Measurements from ENCODE around the gene TPGS1. TPM values are rescaled to one million over a fixed set of nuclear protein-coding genes. Genes with fewer than 3 reads are reported as not detected.

Gene TPGS1
- total RNA-seq, 3 donors from 2014 or later = 77.7 to 98.9 (median 77.7) TPM

- Histone ChIP-seq H3K4me1 (peaks cover 0 to 7% of the 10 kb centered on the region in 2 donors), H3K9me3 (no peaks in the 10 kb centered on the region), H3K27me3 (peaks cover 7 to 30% of the 10 kb centered on the region in 2 donors), H3K4me3 (no peak overlapping the region), H3K27ac (no peak overlapping the region), H3K36me3 (no peaks in the 10 kb centered on the region)
- intact Hi-C loops (cut with DNase I; ENCODE audit: low total_unique reads) = no loop called here
- DNase-seq (ENCODE audit: low spot score in 2 of 2) = no peak
- TF ChIP-seq POLR2A (IDR thresholded peaks at IDR 0.05) = no peak
- no peak for TF ChIP-seq POLR2AphosphoS5 (IDR thresholded peaks at IDR 0.05)
- TF ChIP-seq CTCF (IDR thresholded peaks at IDR 0.05) = no peak
These were observed 5.7 kb upstream of the TPGS1 start for GRCh38 chr19:501646-502045.

GRCh38 chr19:504616-505015 lies 2.7 kb upstream of the TPGS1 start:
- Histone ChIP-seq H3K4me1 (peaks cover 0 to 6% of the 10 kb centered on the region in 2 donors), H3K27ac (no peak overlapping the region), H3K4me3 (no peak overlapping the region), H3K36me3 (no peaks in the 10 kb centered on the region), H3K9me3 (no peaks in the 10 kb centered on the region), H3K27me3 (peaks cover 0 to 5% of the 10 kb centered on the region in 2 donors)
- TF ChIP-seq CTCF (IDR thresholded peaks at IDR 0.05) (no peak), POLR2AphosphoS5 (IDR thresholded peaks at IDR 0.05) (no peak), POLR2A (IDR thresholded peaks at IDR 0.05) (no peak)
- DNase-seq (ENCODE audit: low spot score in 2 of 2) = no peak
- intact Hi-C loops (cut with DNase I; ENCODE audit: low total_unique reads) = no loop called here

GRCh38 chr19:506404-507285 lies 652 bp upstream of the TPGS1 start:
- Histone ChIP-seq H3K4me1 (peaks cover 5 to 6% of the 10 kb centered on the region in 2 donors), H3K9me3 (no peaks in the 10 kb centered on the region), H3K36me3 (no peaks in the 10 kb centered on the region), H3K4me3 (peak overlapping the region; percentile 91 to 100 (median 96)), H3K27ac (peak overlapping the region; percentile 91 to 95), H3K27me3 (no peaks in the 10 kb centered on the region)
- peak; percentile 84 to 100 for DNase-seq (ENCODE audit: low spot score in 2 of 2)
- intact Hi-C loops (cut with DNase I; ENCODE audit: low total_unique reads) = no loop called here
- TF ChIP-seq CTCF (IDR thresholded peaks at IDR 0.05) (peak; percentile 97 to 99 (median 97)), POLR2AphosphoS5 (IDR thresholded peaks at IDR 0.05) (no peak)

- DNase-seq (ENCODE audit: low spot score in 2 of 2) = no peak
- no peak for TF ChIP-seq POLR2A (IDR thresholded peaks at IDR 0.05)
- no peak for TF ChIP-seq POLR2AphosphoS5 (IDR thresholded peaks at IDR 0.05)
- no peak for TF ChIP-seq CTCF (IDR thresholded peaks at IDR 0.05)
- H3K27ac ChIP-seq = no peak overlapping the region
These were observed 1.2 kb downstream of the TPGS1 start for GRCh38 chr19:508204-509150.

More at GRCh38 chr19:508204-509150, 1.2 kb downstream of the TPGS1 start:
- intact Hi-C loops (cut with DNase I; ENCODE audit: low total_unique reads) = no loop called here
- Histone ChIP-seq H3K4me3 (peak overlapping the region; percentile 91 to 100 (median 96)), H3K9me3 (no peaks in the 10 kb centered on the region), H3K36me3 (no peaks in the 10 kb centered on the region), H3K4me1 (peaks cover 5 to 6% of the 10 kb centered on the region in 2 donors), H3K27me3 (no peaks in the 10 kb centered on the region)

Data from breast epithelium (tissue), 4 donors.